Sigmoid colon (tissue), 7 donors: ENCODE data around the gene PCOLCE2. TPM values are rescaled to one million over a fixed set of nuclear protein-coding genes. Genes with fewer than 3 reads are reported as not detected.

Source experiments
- DNase-seq: peaks from one replicate; pipeline ENCODE4 v3.0.0-alpha.2; 2019
- H3K27ac ChIP-seq, 4 donors: fragments of 200-600 bp; sonication (generic); one replicate each; pipeline ENCODE4 v1.5.1; 2016 to 2019; ENCODE audit warnings: mild to moderate bottlenecking in 1 of 4
- H3K27me3 ChIP-seq, 3 donors: fragments of 200-600 bp; sonication (generic); one replicate each; pipeline ENCODE4 v1.5.1; 2019; ENCODE audit warnings: mild to moderate bottlenecking in 1 of 3
- H3K36me3 ChIP-seq, 4 donors: fragments of 200-600 bp; sonication (generic); one replicate each; pipeline ENCODE4 v1.5.1; 2016 to 2019
- H3K4me1 ChIP-seq, 4 donors: fragments of 200-600 bp; sonication (generic); one replicate each; pipeline ENCODE4 v1.5.1; 2017 to 2019
- H3K4me3 ChIP-seq, 4 donors: fragments of 200-600 bp; sonication (generic); one replicate each; pipeline ENCODE4 v1.5.1; 2017 to 2019; ENCODE audit warnings: mild to moderate bottlenecking in 2 of 4, moderate library complexity in 1 of 4
- H3K9me3 ChIP-seq, 4 donors: fragments of 200-600 bp in 3 of 4; sonication (generic) in 3 of 4; one replicate each; pipeline versions ENCODE4 v1.5.1 to v1.6.1; 2013 to 2019
- EP300 ChIP-seq, 4 donors: sonication (generic); formaldehyde crosslinking; IDR thresholded peaks; one replicate each; pipeline ENCODE4 v1.6.1; 2017; ENCODE audit warnings: antibody characterized with exemption in 4 of 4
- POLR2A ChIP-seq, 2 donors: fragments of 450-650 bp; IDR thresholded peaks; one replicate each; pipeline ENCODE4 v1.6.1; 2016; ENCODE audit warnings: antibody characterized with exemption in 2 of 2, mild to moderate bottlenecking in 2 of 2, moderate library complexity in 2 of 2
- POLR2AphosphoS5 ChIP-seq, 4 donors: sonication (generic); formaldehyde crosslinking; IDR thresholded peaks; one replicate each; pipeline ENCODE4 v1.6.1; 2017; ENCODE audit warnings: antibody characterized with exemption in 4 of 4
- WGBS, 2 donors: extraction: QIAGEN DNeasy Blood & Tissue Kit; methylation state at CpG; one replicate each; pipeline ENCODE4 v1.1.7; 2013; 5-methylcytosine and 5-hydroxymethylcytosine counted together
- intact Hi-C: fragments of 100-400 bp; cut with DNase I; formaldehyde crosslinking; loops from one replicate; pipeline ENCODE4 v1.15.1; 2023
- polyA plus RNA-seq, 3 donors: library from polyadenylated mRNA; stranded (reverse); fragments of 200-250 nt; gene quantifications; one replicate each; pipeline ENCODE4 v1.2.3, GENCODE V29; 2013
- total RNA-seq, 4 donors: library from RNA; depleted of rRNA; stranded (reverse); fragments of >200 nt; gene quantifications; one replicate each; pipeline ENCODE4 v1.1.0, GENCODE V29; 2016
- TF ChIP-seq, protein P1 (sequence below), 4 experiments: fragments of 450-650 bp in 3 of 4; fragments of 200-600 bp in 1 of 4; IDR thresholded peaks; one replicate each; pipeline ENCODE4 v1.5.1; 2016 to 2019; ENCODE audit warnings: antibody characterized with exemption in 4 of 4, mild to moderate bottlenecking in 3 of 4, moderate library complexity in 2 of 4
- donor health status: healthy with polysubstance abuse.
- donor health status: Bipolar disorder and iron deficiency.
- donor health status: healthy.

PCOLCE2 gene
- total and polyA plus RNA-seq, 7 donors: 3.6 to 33.9 (median 16.3) TPM; not detected in 1

GRCh38 chr3:142863010-142863817, 25.7 kb downstream of the PCOLCE2 start:
- Histone ChIP-seq H3K27ac (no peak overlapping the region), H3K4me3 (no peak overlapping the region), H3K9me3 (no peaks in the 10 kb centered on the region), H3K4me1 (no peaks in the 10 kb centered on the region), H3K36me3 (no peaks in the 10 kb centered on the region), H3K27me3 (no peaks in the 10 kb centered on the region)
- TF ChIP-seq POLR2AphosphoS5 (IDR thresholded peaks at IDR 0.05): no peak
- TF ChIP-seq, protein P1, sequence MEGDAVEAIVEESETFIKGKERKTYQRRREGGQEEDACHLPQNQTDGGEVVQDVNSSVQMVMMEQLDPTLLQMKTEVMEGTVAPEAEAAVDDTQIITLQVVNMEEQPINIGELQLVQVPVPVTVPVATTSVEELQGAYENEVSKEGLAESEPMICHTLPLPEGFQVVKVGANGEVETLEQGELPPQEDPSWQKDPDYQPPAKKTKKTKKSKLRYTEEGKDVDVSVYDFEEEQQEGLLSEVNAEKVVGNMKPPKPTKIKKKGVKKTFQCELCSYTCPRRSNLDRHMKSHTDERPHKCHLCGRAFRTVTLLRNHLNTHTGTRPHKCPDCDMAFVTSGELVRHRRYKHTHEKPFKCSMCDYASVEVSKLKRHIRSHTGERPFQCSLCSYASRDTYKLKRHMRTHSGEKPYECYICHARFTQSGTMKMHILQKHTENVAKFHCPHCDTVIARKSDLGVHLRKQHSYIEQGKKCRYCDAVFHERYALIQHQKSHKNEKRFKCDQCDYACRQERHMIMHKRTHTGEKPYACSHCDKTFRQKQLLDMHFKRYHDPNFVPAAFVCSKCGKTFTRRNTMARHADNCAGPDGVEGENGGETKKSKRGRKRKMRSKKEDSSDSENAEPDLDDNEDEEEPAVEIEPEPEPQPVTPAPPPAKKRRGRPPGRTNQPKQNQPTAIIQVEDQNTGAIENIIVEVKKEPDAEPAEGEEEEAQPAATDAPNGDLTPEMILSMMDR (IDR thresholded peaks at IDR 0.05): no peak
- no peak for TF ChIP-seq POLR2A (IDR thresholded peaks at IDR 0.05)
- no peak for TF ChIP-seq EP300 (IDR thresholded peaks at IDR 0.05)
- intact Hi-C loops: no loop called here
- 50 to 55% methylated on average over 7 of the region's 7 CpGs for WGBS, 2 donors
- DNase-seq: no peak

DNA sequence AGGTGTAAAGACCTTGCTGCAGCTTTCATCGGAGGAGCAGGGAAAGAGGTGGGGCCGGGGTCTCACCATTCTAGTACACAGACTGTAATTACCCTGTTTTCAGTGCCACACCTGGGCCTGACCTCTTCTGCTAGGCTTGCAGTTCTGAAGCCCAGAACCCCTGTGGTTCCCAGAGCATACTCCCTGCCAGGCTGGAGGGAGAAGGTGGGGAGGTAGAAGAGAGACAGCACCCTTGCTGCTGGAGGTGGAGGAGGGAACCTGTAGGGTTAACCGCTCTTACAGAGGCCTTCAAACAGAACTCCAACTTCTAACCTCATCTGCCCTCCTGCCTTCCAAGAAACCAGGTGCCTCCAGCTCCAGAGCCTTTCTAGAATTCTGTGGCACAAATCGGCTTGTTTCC, 27.0 kb downstream of the PCOLCE2 start:
- Histone ChIP-seq H3K27me3 (no peaks in the 10 kb centered on the region), H3K4me3 (no peak overlapping the region), H3K27ac (no peak overlapping the region), H3K4me1 (no peaks in the 10 kb centered on the region), H3K36me3 (no peaks in the 10 kb centered on the region), H3K9me3 (no peaks in the 10 kb centered on the region)
- intact Hi-C loops: no loop called here
- 76 to 90% methylated on average over 4 of the region's 4 CpGs for WGBS, 2 donors
- no peak for TF ChIP-seq EP300 (IDR thresholded peaks at IDR 0.05)
- TF ChIP-seq POLR2AphosphoS5 (IDR thresholded peaks at IDR 0.05): no peak
- TF ChIP-seq, protein P1 (IDR thresholded peaks at IDR 0.05): no peak
- TF ChIP-seq POLR2A (IDR thresholded peaks at IDR 0.05): no peak
- no peak for DNase-seq

DNA sequence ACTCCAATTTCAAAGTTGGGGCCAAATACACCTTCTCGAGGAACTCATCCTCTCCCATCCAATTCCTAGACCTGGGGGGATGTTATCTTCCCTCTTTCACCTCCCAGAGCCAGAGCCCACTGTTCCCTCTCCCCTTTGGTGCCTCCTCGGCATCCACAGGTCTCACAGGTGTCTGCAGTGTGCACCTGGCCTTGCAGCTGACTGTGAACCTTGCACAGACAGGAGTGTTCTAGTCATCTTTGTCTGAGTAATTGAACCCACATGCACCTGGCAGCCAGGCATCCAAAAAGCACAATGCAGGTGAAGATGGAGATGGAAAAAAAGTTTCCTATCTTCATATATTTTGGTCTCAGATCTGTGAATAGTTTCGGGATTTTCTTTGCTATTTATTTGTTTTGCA, 30.8 kb downstream of the PCOLCE2 start:
- no peaks in the 10 kb centered on the region for H3K9me3 ChIP-seq
- no peak for TF ChIP-seq POLR2AphosphoS5 (IDR thresholded peaks at IDR 0.05)
- TF ChIP-seq POLR2A (IDR thresholded peaks at IDR 0.05): no peak
- TF ChIP-seq, protein P1 (IDR thresholded peaks at IDR 0.05): no peak
- no peak for TF ChIP-seq EP300 (IDR thresholded peaks at IDR 0.05)
- intact Hi-C loops: no loop called here
- no peaks in the 10 kb centered on the region for H3K27me3 ChIP-seq
- DNase-seq: no peak
- H3K27ac ChIP-seq: no peak overlapping the region
- no peak overlapping the region for H3K4me3 ChIP-seq
- no peaks in the 10 kb centered on the region for H3K4me1 ChIP-seq
- WGBS, 2 donors: 67 to 75% methylated on average over 3 of the region's 3 CpGs
- no peaks in the 10 kb centered on the region for H3K36me3 ChIP-seq

- no peaks in the 10 kb centered on the region for H3K36me3 ChIP-seq
- H3K27ac ChIP-seq: no peak overlapping the region
- no peak for DNase-seq
- intact Hi-C loops: no loop called here
- no peak for TF ChIP-seq POLR2AphosphoS5 (IDR thresholded peaks at IDR 0.05)
- no peak for TF ChIP-seq EP300 (IDR thresholded peaks at IDR 0.05)
- TF ChIP-seq POLR2A (IDR thresholded peaks at IDR 0.05): no peak
- TF ChIP-seq, protein P1 (IDR thresholded peaks at IDR 0.05): no peak
- H3K4me3 ChIP-seq: no peak overlapping the region
- WGBS, 2 donors: 31 to 71% methylated on average over 6 of the region's 6 CpGs
- H3K4me1 ChIP-seq: no peaks in the 10 kb centered on the region
- H3K9me3 ChIP-seq: no peaks in the 10 kb centered on the region
- no peaks in the 10 kb centered on the region for H3K27me3 ChIP-seq
Measured at GRCh38 chr3:142857056-142857455, 31.8 kb downstream of the PCOLCE2 start.
